H1 (cell line): ENCODE measurements around the gene TBX2. TPM values are rescaled to one million over a fixed set of nuclear protein-coding genes. Genes with fewer than 3 reads are reported as not detected.

Source experiments
- BRCA1 ChIP-seq: IDR thresholded peaks from 2 replicates; pipeline ENCODE4 v1.6.1; 2012; ENCODE audit warnings: low read depth, low read length, improper control_type of control experiment
- CEBPB ChIP-seq: IDR thresholded peaks from 2 replicates; pipeline ENCODE4 v1.6.1; 2012; ENCODE audit warnings: low read depth, low read length
- FOSL1 ChIP-seq: IDR thresholded peaks from 2 replicates; pipeline ENCODE4 v1.6.1; 2011; ENCODE audit warnings: mild to moderate bottlenecking, low read depth, low read length, moderate library complexity; ENCODE audit not compliant: insufficient read depth
- HDAC6 ChIP-seq: IDR thresholded peaks from one replicate; pipeline ENCODE4 v1.7.1; 2012; ENCODE audit warnings: low read depth, mild to moderate bottlenecking, inconsistent platforms, low read length, moderate library complexity
- KDM1A ChIP-seq: fragments of 200-600, 300-600 bp; sonication (generic); IDR thresholded peaks from 2 replicates; pipeline ENCODE4 v1.7.1; 2016; ENCODE audit warnings: mild to moderate bottlenecking, low read length, borderline replicate concordance
- KDM4A ChIP-seq: IDR thresholded peaks from one replicate; pipeline ENCODE4 v1.7.1; 2012; ENCODE audit warnings: low read depth, mild to moderate bottlenecking, moderate library complexity, low read length, inconsistent platforms; ENCODE audit not compliant: severe bottlenecking
- MAFK ChIP-seq: IDR thresholded peaks from 2 replicates; pipeline ENCODE4 v1.6.1; 2012; ENCODE audit warnings: low read depth, mild to moderate bottlenecking, improper control_type of control experiment, low read length
- NRF1 ChIP-seq: IDR thresholded peaks from 2 replicates; pipeline ENCODE4 v1.6.1; 2011; ENCODE audit warnings: mild to moderate bottlenecking, low read depth, low read length, improper control_type of control experiment
- RBBP5 ChIP-seq: IDR thresholded peaks from 2 replicates; pipeline ENCODE4 v1.7.1; 2012; ENCODE audit warnings: low read depth, mild to moderate bottlenecking, inconsistent platforms, low read length, moderate library complexity, borderline replicate concordance
- SIN3A ChIP-seq, 2 experiments: IDR thresholded peaks in 1 of 2; conservative IDR thresholded peaks in 1 of 2; 2 replicates each; pipeline ENCODE4 v1.6.1; 2011 to 2012; ENCODE audit warnings: low read length in 2 of 2, improper control_type of control experiment in 1 of 2, low read depth in 1 of 2, mild to moderate bottlenecking in 1 of 2
- SRF ChIP-seq: IDR thresholded peaks from 2 replicates; pipeline ENCODE4 v1.6.1; 2011; ENCODE audit warnings: mild to moderate bottlenecking, low read depth, low read length, moderate library complexity
- TAF1 ChIP-seq: IDR thresholded peaks from 2 replicates; pipeline ENCODE4 v1.6.1; 2011; ENCODE audit warnings: mild to moderate bottlenecking, low read depth, low read length
- polyA plus RNA-seq, 7 experiments: library from polyadenylated mRNA; depleted of rRNA in 3 of 7; stranded (reverse) in 5 of 7; unstranded in 2 of 7; fragments of >200 nt in 5 of 7; fragments of 200-250 nt in 2 of 7; gene quantifications; 1 replicate in 5 of 7; 2 replicates in 1 of 7; 4 replicates in 1 of 7; pipeline versions ENCODE4 v1.2.1 to v1.2.3, GENCODE V29; 2011 to 2013; ENCODE audit warnings: missing spikeins in 2 of 7, mixed read lengths in 2 of 7
- total RNA-seq: library from RNA; stranded (reverse); fragmentation: NEBNext Ultra II Directional; extraction: Animal tissue kit (Norgen Biotek cat#: 25700); gene quantifications from 2 replicates; pipeline ENCODE4 v1.2.1, GENCODE V29; 2021
- TF ChIP-seq, protein P1 (sequence below): fragments of 300-600 bp; sonication (generic); IDR thresholded peaks from 2 replicates; pipeline ENCODE4 v1.7.1; 2012; ENCODE audit warnings: low read length, moderate library complexity, mild to moderate bottlenecking, inconsistent platforms; ENCODE audit not compliant: insufficient replicate concordance

Gene TBX2
- total and polyA plus RNA-seq, 2 of the 8 experiments (the other 6 are each of a cell fraction or from before 2014, with no cell fraction given): not detected

DNA sequence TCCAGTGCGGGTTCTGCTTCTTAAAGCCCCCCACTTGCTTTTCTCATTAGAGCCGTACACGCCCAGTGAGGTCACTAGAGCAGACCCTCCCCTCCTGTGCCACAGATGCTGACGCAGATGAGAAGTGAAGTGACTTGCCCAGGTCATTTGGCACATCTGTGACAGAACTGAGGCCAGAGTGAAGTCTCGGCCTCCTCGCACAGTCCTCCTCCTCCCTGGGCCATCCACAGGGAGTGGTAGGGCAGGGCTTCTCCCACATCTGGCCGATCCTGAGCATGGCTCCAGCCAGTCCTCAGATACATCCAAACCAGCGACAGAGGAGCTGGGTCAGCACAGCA is 15.3 kb upstream of the TBX2 start (continued):
- TF ChIP-seq, protein P1, sequence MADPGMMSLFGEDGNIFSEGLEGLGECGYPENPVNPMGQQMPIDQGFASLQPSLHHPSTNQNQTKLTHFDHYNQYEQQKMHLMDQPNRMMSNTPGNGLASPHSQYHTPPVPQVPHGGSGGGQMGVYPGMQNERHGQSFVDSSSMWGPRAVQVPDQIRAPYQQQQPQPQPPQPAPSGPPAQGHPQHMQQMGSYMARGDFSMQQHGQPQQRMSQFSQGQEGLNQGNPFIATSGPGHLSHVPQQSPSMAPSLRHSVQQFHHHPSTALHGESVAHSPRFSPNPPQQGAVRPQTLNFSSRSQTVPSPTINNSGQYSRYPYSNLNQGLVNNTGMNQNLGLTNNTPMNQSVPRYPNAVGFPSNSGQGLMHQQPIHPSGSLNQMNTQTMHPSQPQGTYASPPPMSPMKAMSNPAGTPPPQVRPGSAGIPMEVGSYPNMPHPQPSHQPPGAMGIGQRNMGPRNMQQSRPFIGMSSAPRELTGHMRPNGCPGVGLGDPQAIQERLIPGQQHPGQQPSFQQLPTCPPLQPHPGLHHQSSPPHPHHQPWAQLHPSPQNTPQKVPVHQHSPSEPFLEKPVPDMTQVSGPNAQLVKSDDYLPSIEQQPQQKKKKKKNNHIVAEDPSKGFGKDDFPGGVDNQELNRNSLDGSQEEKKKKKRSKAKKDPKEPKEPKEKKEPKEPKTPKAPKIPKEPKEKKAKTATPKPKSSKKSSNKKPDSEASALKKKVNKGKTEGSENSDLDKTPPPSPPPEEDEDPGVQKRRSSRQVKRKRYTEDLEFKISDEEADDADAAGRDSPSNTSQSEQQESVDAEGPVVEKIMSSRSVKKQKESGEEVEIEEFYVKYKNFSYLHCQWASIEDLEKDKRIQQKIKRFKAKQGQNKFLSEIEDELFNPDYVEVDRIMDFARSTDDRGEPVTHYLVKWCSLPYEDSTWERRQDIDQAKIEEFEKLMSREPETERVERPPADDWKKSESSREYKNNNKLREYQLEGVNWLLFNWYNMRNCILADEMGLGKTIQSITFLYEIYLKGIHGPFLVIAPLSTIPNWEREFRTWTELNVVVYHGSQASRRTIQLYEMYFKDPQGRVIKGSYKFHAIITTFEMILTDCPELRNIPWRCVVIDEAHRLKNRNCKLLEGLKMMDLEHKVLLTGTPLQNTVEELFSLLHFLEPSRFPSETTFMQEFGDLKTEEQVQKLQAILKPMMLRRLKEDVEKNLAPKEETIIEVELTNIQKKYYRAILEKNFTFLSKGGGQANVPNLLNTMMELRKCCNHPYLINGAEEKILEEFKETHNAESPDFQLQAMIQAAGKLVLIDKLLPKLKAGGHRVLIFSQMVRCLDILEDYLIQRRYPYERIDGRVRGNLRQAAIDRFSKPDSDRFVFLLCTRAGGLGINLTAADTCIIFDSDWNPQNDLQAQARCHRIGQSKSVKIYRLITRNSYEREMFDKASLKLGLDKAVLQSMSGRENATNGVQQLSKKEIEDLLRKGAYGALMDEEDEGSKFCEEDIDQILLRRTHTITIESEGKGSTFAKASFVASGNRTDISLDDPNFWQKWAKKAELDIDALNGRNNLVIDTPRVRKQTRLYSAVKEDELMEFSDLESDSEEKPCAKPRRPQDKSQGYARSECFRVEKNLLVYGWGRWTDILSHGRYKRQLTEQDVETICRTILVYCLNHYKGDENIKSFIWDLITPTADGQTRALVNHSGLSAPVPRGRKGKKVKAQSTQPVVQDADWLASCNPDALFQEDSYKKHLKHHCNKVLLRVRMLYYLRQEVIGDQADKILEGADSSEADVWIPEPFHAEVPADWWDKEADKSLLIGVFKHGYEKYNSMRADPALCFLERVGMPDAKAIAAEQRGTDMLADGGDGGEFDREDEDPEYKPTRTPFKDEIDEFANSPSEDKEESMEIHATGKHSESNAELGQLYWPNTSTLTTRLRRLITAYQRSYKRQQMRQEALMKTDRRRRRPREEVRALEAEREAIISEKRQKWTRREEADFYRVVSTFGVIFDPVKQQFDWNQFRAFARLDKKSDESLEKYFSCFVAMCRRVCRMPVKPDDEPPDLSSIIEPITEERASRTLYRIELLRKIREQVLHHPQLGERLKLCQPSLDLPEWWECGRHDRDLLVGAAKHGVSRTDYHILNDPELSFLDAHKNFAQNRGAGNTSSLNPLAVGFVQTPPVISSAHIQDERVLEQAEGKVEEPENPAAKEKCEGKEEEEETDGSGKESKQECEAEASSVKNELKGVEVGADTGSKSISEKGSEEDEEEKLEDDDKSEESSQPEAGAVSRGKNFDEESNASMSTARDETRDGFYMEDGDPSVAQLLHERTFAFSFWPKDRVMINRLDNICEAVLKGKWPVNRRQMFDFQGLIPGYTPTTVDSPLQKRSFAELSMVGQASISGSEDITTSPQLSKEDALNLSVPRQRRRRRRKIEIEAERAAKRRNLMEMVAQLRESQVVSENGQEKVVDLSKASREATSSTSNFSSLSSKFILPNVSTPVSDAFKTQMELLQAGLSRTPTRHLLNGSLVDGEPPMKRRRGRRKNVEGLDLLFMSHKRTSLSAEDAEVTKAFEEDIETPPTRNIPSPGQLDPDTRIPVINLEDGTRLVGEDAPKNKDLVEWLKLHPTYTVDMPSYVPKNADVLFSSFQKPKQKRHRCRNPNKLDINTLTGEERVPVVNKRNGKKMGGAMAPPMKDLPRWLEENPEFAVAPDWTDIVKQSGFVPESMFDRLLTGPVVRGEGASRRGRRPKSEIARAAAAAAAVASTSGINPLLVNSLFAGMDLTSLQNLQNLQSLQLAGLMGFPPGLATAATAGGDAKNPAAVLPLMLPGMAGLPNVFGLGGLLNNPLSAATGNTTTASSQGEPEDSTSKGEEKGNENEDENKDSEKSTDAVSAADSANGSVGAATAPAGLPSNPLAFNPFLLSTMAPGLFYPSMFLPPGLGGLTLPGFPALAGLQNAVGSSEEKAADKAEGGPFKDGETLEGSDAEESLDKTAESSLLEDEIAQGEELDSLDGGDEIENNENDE: no peak
- TF ChIP-seq SRF: no peak
- TF ChIP-seq KDM4A: no peak
- TF ChIP-seq MAFK: no peak
- TF ChIP-seq CEBPB: no peak
- no peak for TF ChIP-seq KDM1A
- TF ChIP-seq RBBP5: no peak
- no peak for TF ChIP-seq FOSL1
- no peak for TF ChIP-seq HDAC6
- no peak for TF ChIP-seq BRCA1
- TF ChIP-seq NRF1: no peak
- no peak for TF ChIP-seq SIN3A (conservative IDR thresholded peaks at IDR 0.05 in 1 of 2, IDR thresholded peaks at IDR 0.05 in 1 of 2; ENCODE audit: low read depth in 1 of 2, low read length in 2 of 2)
- TF ChIP-seq TAF1: no peak
